ENCODE results near the gene SH3GL3. TPM values are rescaled to one million over a fixed set of nuclear protein-coding genes. Genes with fewer than 3 reads are reported as not detected.

Gene SH3GL3
- total and polyA plus RNA-seq, 10 donors = 0.06 TPM; not detected in 9

DNA sequence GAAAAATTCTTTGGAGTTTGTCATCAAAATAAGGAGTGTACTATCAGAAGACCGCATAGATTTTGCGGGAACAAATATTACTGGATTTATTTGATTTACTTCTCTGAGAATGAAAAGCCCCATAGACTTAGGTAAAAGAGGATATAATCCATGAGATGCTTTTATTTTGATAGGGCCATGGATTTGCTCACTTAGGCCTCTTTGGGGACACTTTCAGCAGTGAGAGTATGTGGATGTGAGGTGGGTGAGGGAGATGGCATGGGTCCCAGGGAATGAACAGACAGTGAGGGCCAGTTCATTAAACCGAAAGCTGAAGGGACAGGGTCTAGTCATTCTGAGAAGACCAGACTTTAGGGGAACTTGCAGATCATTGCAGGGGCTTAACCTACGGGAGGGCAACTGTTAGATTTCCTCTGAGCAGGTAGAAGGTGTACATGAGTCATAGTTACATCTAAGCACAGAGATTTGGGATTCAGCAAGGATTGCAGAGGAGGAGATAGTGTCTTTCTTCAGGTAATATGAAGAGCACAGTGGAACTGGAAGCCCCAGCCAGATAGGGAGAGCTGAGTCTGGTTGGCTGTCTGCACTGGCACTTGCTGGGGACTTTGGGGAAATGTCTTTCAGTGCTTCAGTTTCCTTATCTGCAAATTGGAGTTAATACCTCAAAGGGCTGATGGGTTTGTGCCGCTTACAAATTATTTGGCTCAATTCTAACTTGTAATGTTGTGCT is 30.8 kb downstream of the SH3GL3 start:
- Histone ChIP-seq H3K9me3 (no peaks in the 10 kb centered on the region), H3K27ac (no peak overlapping the region), H3K27me3 (replicated peaks in 1 of 7) (peaks cover 0 to 8% (median 0%) of the 10 kb centered on the region in 7 donors), H3K4me3 (no peak overlapping the region), H3K4me1 (no peaks in the 10 kb centered on the region), H3K36me3 (no peaks in the 10 kb centered on the region)
- intact Hi-C loops (cut with DNase I; ENCODE audit: low total_unique reads) = no loop called here
- 83 to 96% (median 87%) methylated on average over 5 of the region's 5 CpGs for WGBS, 5 donors
- DNase-seq = no peak
- TF ChIP-seq POLR2A (IDR thresholded peaks at IDR 0.05) (no peak), POLR2AphosphoS5 (IDR thresholded peaks at IDR 0.05) (no peak)
- TF ChIP-seq, protein P1, sequence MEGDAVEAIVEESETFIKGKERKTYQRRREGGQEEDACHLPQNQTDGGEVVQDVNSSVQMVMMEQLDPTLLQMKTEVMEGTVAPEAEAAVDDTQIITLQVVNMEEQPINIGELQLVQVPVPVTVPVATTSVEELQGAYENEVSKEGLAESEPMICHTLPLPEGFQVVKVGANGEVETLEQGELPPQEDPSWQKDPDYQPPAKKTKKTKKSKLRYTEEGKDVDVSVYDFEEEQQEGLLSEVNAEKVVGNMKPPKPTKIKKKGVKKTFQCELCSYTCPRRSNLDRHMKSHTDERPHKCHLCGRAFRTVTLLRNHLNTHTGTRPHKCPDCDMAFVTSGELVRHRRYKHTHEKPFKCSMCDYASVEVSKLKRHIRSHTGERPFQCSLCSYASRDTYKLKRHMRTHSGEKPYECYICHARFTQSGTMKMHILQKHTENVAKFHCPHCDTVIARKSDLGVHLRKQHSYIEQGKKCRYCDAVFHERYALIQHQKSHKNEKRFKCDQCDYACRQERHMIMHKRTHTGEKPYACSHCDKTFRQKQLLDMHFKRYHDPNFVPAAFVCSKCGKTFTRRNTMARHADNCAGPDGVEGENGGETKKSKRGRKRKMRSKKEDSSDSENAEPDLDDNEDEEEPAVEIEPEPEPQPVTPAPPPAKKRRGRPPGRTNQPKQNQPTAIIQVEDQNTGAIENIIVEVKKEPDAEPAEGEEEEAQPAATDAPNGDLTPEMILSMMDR (IDR thresholded peaks at IDR 0.05 in 8 of 11, conservative IDR thresholded peaks at IDR 0.05 in 3 of 11) = no peak

DNA sequence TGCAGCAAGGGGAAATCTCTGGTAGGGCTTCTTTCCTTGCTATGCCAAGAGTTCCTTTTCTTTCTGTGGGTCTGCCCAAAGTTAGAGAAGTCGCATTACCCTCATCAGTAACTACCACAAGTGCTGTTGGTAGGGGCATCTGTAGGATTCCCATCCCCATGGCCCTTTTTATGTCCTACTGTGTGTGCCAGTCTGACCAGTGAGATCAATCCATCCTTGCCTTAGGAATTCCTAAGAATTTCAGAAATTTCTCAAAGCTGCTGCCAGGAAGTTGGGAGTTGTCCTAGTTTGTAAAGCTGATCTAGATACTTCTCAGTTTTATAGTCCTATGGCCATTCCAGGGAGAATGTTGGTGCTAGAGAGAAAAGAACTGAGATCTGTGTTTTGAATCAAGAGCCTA is 36.5 kb downstream of the SH3GL3 start:
- Histone ChIP-seq H3K4me1 (no peaks in the 10 kb centered on the region), H3K36me3 (no peaks in the 10 kb centered on the region), H3K9me3 (peaks cover 0 to 24% (median 11%) of the 10 kb centered on the region in 8 donors), H3K27me3 (replicated peaks in 1 of 7) (no peaks in the 10 kb centered on the region), H3K27ac (no peak overlapping the region), H3K4me3 (no peak overlapping the region)
- no peak for TF ChIP-seq POLR2A (IDR thresholded peaks at IDR 0.05)
- intact Hi-C loops (cut with DNase I; ENCODE audit: low total_unique reads) = no loop called here
- DNase-seq = no peak
- 84 to 91% (median 88%) methylated on average over 1 of the region's 1 CpG for WGBS, 5 donors

DNA sequence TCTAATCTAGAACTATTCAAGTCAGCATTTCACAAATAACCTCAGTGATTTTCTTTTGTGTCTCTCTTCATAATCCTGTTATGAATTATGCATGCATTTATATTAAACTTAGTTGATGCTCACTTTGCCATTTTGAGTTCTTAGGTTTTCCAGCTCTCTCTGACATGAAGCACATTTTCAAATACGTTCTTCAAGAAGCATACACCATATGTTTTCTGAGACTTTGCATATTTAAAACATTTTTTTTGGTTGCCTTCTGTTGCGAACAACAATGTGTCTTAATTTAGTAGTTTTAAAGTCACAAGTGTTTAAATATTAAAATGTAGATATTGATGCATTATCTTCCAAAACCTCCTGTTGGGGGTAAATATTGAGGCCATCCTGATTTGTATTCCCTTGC is 37.5 kb downstream of the SH3GL3 start:
- H3K4me1 ChIP-seq = no peaks in the 10 kb centered on the region
- H3K27ac ChIP-seq = no peak overlapping the region
- TF ChIP-seq, protein P1 (IDR thresholded peaks at IDR 0.05 in 8 of 11, conservative IDR thresholded peaks at IDR 0.05 in 3 of 11) = no peak
- TF ChIP-seq POLR2AphosphoS5 (IDR thresholded peaks at IDR 0.05) (no peak), POLR2A (IDR thresholded peaks at IDR 0.05) (no peak)
- no peaks in the 10 kb centered on the region for H3K36me3 ChIP-seq
- intact Hi-C loops (cut with DNase I; ENCODE audit: low total_unique reads) = no loop called here
- WGBS, 5 donors = 77 to 91% (median 82%) methylated on average over 2 of the region's 2 CpGs
- peaks cover 0 to 7% (median 0%) of the 10 kb centered on the region in 7 donors for H3K27me3 ChIP-seq (replicated peaks in 1 of 7)
- peaks cover 0 to 24% (median 11%) of the 10 kb centered on the region in 8 donors for H3K9me3 ChIP-seq
- no peak for DNase-seq
- H3K4me3 ChIP-seq = no peak overlapping the region

DNA sequence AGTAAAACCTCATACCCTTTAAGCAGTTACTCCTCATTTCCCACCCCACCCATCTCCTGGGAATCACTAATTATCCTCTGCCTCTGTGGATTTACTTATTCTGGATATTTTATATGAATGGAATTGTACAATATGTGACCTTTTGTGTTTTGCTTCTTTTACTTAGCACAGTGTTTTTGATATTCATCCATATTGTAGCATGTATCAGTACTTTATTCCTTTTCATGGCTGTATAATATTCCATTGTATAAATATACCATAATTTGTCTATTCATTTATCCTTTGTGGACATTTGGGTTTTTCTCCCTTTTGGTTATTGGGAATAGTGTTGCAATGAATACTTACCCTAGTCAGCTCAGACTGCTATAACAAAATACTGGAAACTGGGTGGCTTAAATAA is 39.2 kb downstream of the SH3GL3 start:
- Histone ChIP-seq H3K9me3 (peaks cover 0 to 24% (median 11%) of the 10 kb centered on the region in 8 donors), H3K27ac (no peak overlapping the region), H3K4me1 (no peaks in the 10 kb centered on the region), H3K27me3 (replicated peaks in 1 of 7) (peaks cover 0 to 16% (median 0%) of the 10 kb centered on the region in 7 donors), H3K36me3 (no peaks in the 10 kb centered on the region), H3K4me3 (no peak overlapping the region)
- TF ChIP-seq, protein P1 (IDR thresholded peaks at IDR 0.05 in 8 of 11, conservative IDR thresholded peaks at IDR 0.05 in 3 of 11) = no peak
- TF ChIP-seq POLR2A (IDR thresholded peaks at IDR 0.05) (no peak), POLR2AphosphoS5 (IDR thresholded peaks at IDR 0.05) (no peak)
- no peak for DNase-seq
- intact Hi-C loops (cut with DNase I; ENCODE audit: low total_unique reads) = no loop called here
